GM23338 (cell line): ENCODE data around the gene STK39. TPM values are rescaled to one million over a fixed set of nuclear protein-coding genes. Genes with fewer than 3 reads are reported as not detected.

ENCODE experiments used
- ATAC-seq: fragments of 200-7000 bp; cut with Tn5 transposase; 3 replicates; pipeline ENCODE4 v1.9.1; 2020
- DNase-seq: peaks from one replicate; pipeline ENCODE4 v3.0.0-alpha.2; 2015; ENCODE audit warnings: low spot score
- H2AFZ ChIP-seq: fragments of 200-600 bp; sonication (generic); 2 replicates; pipeline ENCODE4 v1.8.0; 2016; ENCODE audit warnings: antibody characterized with exemption, mild to moderate bottlenecking, moderate library complexity
- H3F3A ChIP-seq: fragments of 200-600 bp; sonication (generic); replicated peaks from 2 replicates; pipeline ENCODE4 v1.8.0; 2017; ENCODE audit warnings: antibody characterized with exemption, mixed run types, low read depth
- H3K27ac ChIP-seq: fragments of 200-600 bp; sonication (generic); 2 replicates; pipeline ENCODE4 v1.6.1; 2016; ENCODE audit warnings: low read depth
- H3K27me3 ChIP-seq: fragments of 200-600 bp; sonication (generic); 2 replicates; pipeline ENCODE4 v1.8.0; 2016; ENCODE audit warnings: mild to moderate bottlenecking, mixed run types, moderate library complexity; ENCODE audit not compliant: insufficient read depth
- H3K36me3 ChIP-seq: fragments of 200-600 bp; sonication (generic); 2 replicates; pipeline ENCODE4 v1.8.0; 2016; ENCODE audit warnings: mild to moderate bottlenecking; ENCODE audit not compliant: insufficient read depth
- H3K4me1 ChIP-seq: fragments of 200-600 bp; sonication (generic); 2 replicates; pipeline ENCODE4 v1.8.0; 2016; ENCODE audit warnings: mild to moderate bottlenecking, moderate library complexity; ENCODE audit not compliant: insufficient read depth
- H3K4me2 ChIP-seq: fragments of 200-600 bp; sonication (generic); 2 replicates; pipeline ENCODE4 v1.7.1; 2017; ENCODE audit warnings: mixed run types
- H3K4me3 ChIP-seq: fragments of 200-600 bp; sonication (generic); 2 replicates; pipeline ENCODE4 v1.6.1; 2016; ENCODE audit warnings: mixed run types
- H3K79me2 ChIP-seq: fragments of 200-600 bp; sonication (generic); replicated peaks from 2 replicates; pipeline ENCODE4 v1.8.0; 2017; ENCODE audit warnings: mild to moderate bottlenecking; ENCODE audit not compliant: insufficient read depth
- H3K9me2 ChIP-seq: fragments of 200-600 bp; sonication (generic); 2 replicates; pipeline ENCODE4 v1.8.0; 2017; ENCODE audit not compliant: insufficient read depth
- H4K20me1 ChIP-seq: fragments of 200-600 bp; sonication (generic); replicated peaks from 2 replicates; pipeline ENCODE4 v1.8.0; 2017; ENCODE audit warnings: mild to moderate bottlenecking; ENCODE audit not compliant: insufficient read depth
- H3K27ac Mint-ChIP-seq: 2 replicates; pipeline ENCODE4 v1.8.0; 2020; ENCODE audit warnings: inconsistent platforms, mild to moderate bottlenecking, moderate library complexity, mixed read lengths
- H3K27me3 Mint-ChIP-seq: 3 replicates; pipeline ENCODE4 v1.8.0; 2022; ENCODE audit warnings: low read depth, mild to moderate bottlenecking, moderate library complexity, mixed read lengths, inconsistent platforms; ENCODE audit not compliant: insufficient read depth, poor library complexity
- H3K36me3 Mint-ChIP-seq: 3 replicates; pipeline ENCODE4 v1.8.0; 2021; ENCODE audit warnings: low read depth, mild to moderate bottlenecking, inconsistent platforms, moderate library complexity, mixed read lengths
- H3K4me1 Mint-ChIP-seq: 3 replicates; pipeline ENCODE4 v1.8.0; 2020; ENCODE audit warnings: mild to moderate bottlenecking, inconsistent platforms, mixed read lengths
- H3K4me3 Mint-ChIP-seq: 3 replicates; pipeline ENCODE4 v1.8.0; 2021; ENCODE audit warnings: moderate library complexity, mild to moderate bottlenecking, inconsistent platforms, mixed read lengths
- H3K9me3 Mint-ChIP-seq: 3 replicates; pipeline ENCODE4 v1.8.0; 2020; ENCODE audit warnings: moderate library complexity, mild to moderate bottlenecking, inconsistent platforms, mixed read lengths
- CREB1 ChIP-seq: fragments of 250-450 bp; sonication (Bioruptor Pico); IDR thresholded peaks from 2 replicates; pipeline ENCODE4 v1.5.0; 2020; ENCODE audit warnings: low read depth, mild to moderate bottlenecking, moderate library complexity
- EZH2 ChIP-seq: fragments of 200-600 bp; sonication (generic); IDR thresholded peaks from one replicate; pipeline ENCODE4 v1.8.0; 2017; ENCODE audit warnings: antibody characterized with exemption, mild to moderate bottlenecking, low read depth; ENCODE audit not compliant: unreplicated experiment
- EZH2phosphoT487 ChIP-seq: fragments of 200-600 bp; sonication (generic); IDR thresholded peaks from one replicate; pipeline ENCODE4 v1.8.1; 2018; ENCODE audit warnings: antibody characterized with exemption; ENCODE audit not compliant: unreplicated experiment
- JUNB ChIP-seq: IDR thresholded peaks from one replicate; pipeline ENCODE4 v1.6.1; 2016; ENCODE audit warnings: antibody characterized with exemption; ENCODE audit not compliant: unreplicated experiment
- NANOG ChIP-seq: IDR thresholded peaks from 2 replicates; pipeline ENCODE4 v1.6.1; 2016; ENCODE audit warnings: antibody characterized with exemption, borderline replicate concordance
- POLR2AphosphoS5 ChIP-seq: IDR thresholded peaks from 2 replicates; pipeline ENCODE4 v1.6.1; 2016; ENCODE audit warnings: antibody characterized with exemption, low read depth
- REST ChIP-seq: IDR thresholded peaks from one replicate; pipeline ENCODE4 v1.6.1; 2018; ENCODE audit warnings: antibody characterized with exemption; ENCODE audit not compliant: unreplicated experiment
- STAT1 ChIP-seq: IDR thresholded peaks from one replicate; pipeline ENCODE4 v1.6.1; 2016; ENCODE audit warnings: antibody characterized with exemption; ENCODE audit not compliant: unreplicated experiment
- ZNF114 ChIP-seq: fragments of 250-450 bp; sonication (Bioruptor Pico); IDR thresholded peaks from 2 replicates; pipeline ENCODE4 v1.5.0; 2020; ENCODE audit warnings: mild to moderate bottlenecking, moderate library complexity
- polyA plus RNA-seq: library from polyadenylated mRNA; unstranded; fragments of >200 nt; fragmentation: Nextera tagmentation; extraction: Ambion mirVana; gene quantifications from 2 replicates; pipeline ENCODE4 v1.2.1, GENCODE V29; 2016
- total RNA-seq: library from RNA; depleted of rRNA; stranded (reverse); fragments of >200 nt; shearing (Covaris generic); gene quantifications from 2 replicates; pipeline ENCODE4 v1.2.3, GENCODE V29; 2014
- TF ChIP-seq, protein P1 (sequence below): fragments of 250-450 bp; sonication (Bioruptor Pico); IDR thresholded peaks from 2 replicates; pipeline ENCODE4 v1.5.0; 2020; ENCODE audit warnings: mild to moderate bottlenecking, moderate library complexity
- TF ChIP-seq, protein P2 (sequence below): IDR thresholded peaks from 2 replicates; pipeline ENCODE4 v1.6.1; 2016; ENCODE audit warnings: antibody characterized with exemption

The STK39 gene
- total and polyA plus RNA-seq, 2 experiments from 2014 or later: 9.5 to 16.9 TPM

DNA sequence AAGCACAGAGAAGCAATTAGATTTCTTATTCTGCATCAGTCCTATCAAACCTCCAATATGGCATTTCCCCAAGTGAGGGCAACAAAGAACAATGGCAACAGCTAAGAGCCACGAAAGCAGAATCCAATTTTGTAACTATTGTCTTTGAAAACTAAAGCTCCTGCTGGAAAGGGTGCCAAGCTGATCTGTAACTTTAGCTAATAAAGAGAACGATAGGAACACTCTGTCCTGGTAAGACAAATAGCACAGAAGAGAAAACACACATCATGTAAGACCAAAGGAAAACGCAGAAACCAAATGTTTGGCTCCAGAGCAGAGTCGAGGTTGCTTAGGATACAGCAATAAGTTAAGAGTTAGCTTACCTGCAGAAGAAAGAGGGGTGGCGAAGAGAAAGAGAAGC is 160.5 kb downstream of the STK39 start:
- H3K4me2 ChIP-seq: no peak overlapping the region
- H3K4me1 Mint-ChIP-seq: peaks cover 5% of the 10 kb centered on the region
- no peak overlapping the region for H3K27ac Mint-ChIP-seq

More for the DNA sequence above, 160.5 kb downstream of the STK39 start:
- no peak for TF ChIP-seq EZH2
- no peak for TF ChIP-seq CREB1 (CRISPR knock-in tag)
- TF ChIP-seq, protein P1, sequence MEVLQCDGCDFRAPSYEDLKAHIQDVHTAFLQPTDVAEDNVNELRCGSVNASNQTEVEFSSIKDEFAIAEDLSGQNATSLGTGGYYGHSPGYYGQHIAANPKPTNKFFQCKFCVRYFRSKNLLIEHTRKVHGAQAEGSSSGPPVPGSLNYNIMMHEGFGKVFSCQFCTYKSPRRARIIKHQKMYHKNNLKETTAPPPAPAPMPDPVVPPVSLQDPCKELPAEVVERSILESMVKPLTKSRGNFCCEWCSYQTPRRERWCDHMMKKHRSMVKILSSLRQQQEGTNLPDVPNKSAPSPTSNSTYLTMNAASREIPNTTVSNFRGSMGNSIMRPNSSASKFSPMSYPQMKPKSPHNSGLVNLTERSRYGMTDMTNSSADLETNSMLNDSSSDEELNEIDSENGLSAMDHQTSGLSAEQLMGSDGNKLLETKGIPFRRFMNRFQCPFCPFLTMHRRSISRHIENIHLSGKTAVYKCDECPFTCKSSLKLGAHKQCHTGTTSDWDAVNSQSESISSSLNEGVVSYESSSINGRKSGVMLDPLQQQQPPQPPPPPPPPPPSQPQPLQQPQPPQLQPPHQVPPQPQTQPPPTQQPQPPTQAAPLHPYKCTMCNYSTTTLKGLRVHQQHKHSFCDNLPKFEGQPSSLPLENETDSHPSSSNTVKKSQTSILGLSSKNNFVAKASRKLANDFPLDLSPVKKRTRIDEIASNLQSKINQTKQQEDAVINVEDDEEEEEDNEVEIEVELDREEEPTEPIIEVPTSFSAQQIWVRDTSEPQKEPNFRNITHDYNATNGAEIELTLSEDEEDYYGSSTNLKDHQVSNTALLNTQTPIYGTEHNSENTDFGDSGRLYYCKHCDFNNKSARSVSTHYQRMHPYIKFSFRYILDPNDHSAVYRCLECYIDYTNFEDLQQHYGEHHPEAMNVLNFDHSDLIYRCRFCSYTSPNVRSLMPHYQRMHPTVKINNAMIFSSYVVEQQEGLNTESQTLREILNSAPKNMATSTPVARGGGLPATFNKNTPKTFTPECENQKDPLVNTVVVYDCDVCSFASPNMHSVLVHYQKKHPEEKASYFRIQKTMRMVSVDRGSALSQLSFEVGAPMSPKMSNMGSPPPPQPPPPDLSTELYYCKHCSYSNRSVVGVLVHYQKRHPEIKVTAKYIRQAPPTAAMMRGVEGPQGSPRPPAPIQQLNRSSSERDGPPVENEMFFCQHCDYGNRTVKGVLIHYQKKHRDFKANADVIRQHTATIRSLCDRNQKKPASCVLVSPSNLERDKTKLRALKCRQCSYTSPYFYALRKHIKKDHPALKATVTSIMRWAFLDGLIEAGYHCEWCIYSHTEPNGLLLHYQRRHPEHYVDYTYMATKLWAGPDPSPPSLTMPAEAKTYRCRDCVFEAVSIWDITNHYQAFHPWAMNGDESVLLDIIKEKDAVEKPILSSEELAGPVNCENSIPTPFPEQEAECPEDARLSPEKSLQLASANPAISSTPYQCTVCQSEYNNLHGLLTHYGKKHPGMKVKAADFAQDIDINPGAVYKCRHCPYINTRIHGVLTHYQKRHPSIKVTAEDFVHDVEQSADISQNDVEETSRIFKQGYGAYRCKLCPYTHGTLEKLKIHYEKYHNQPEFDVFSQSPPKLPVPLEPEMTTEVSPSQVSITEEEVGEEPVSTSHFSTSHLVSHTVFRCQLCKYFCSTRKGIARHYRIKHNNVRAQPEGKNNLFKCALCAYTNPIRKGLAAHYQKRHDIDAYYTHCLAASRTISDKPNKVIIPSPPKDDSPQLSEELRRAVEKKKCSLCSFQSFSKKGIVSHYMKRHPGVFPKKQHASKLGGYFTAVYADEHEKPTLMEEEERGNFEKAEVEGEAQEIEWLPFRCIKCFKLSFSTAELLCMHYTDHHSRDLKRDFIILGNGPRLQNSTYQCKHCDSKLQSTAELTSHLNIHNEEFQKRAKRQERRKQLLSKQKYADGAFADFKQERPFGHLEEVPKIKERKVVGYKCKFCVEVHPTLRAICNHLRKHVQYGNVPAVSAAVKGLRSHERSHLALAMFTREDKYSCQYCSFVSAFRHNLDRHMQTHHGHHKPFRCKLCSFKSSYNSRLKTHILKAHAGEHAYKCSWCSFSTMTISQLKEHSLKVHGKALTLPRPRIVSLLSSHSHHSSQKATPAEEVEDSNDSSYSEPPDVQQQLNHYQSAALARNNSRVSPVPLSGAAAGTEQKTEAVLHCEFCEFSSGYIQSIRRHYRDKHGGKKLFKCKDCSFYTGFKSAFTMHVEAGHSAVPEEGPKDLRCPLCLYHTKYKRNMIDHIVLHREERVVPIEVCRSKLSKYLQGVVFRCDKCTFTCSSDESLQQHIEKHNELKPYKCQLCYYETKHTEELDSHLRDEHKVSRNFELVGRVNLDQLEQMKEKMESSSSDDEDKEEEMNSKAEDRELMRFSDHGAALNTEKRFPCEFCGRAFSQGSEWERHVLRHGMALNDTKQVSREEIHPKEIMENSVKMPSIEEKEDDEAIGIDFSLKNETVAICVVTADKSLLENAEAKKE: no peak
- TF ChIP-seq REST: no peak
- TF ChIP-seq, protein P2, sequence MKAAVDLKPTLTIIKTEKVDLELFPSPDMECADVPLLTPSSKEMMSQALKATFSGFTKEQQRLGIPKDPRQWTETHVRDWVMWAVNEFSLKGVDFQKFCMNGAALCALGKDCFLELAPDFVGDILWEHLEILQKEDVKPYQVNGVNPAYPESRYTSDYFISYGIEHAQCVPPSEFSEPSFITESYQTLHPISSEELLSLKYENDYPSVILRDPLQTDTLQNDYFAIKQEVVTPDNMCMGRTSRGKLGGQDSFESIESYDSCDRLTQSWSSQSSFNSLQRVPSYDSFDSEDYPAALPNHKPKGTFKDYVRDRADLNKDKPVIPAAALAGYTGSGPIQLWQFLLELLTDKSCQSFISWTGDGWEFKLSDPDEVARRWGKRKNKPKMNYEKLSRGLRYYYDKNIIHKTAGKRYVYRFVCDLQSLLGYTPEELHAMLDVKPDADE: no peak
- no peak for TF ChIP-seq JUNB
- no peak for TF ChIP-seq NANOG
- no peak for TF ChIP-seq ZNF114 (CRISPR knock-in tag)
- TF ChIP-seq POLR2AphosphoS5: no peak
- no peak for TF ChIP-seq STAT1
- no peak for TF ChIP-seq EZH2phosphoT487
- no peak overlapping the region for H2AFZ ChIP-seq
- ATAC-seq: no peak
- no peak overlapping the region for H3K4me3 Mint-ChIP-seq
- H3F3A ChIP-seq: no peaks in the 10 kb centered on the region
- H3K27me3 ChIP-seq: no peaks in the 10 kb centered on the region
- H3K9me2 ChIP-seq: no peaks in the 10 kb centered on the region
- no peaks in the 10 kb centered on the region; the same call in 2 of the 3 replicates for H3K9me3 Mint-ChIP-seq
- H3K27me3 Mint-ChIP-seq: peaks cover 2% of the 10 kb centered on the region
- DNase-seq: no peak
- H3K36me3 ChIP-seq: no peaks in the 10 kb centered on the region
- H3K36me3 Mint-ChIP-seq: no peaks in the 10 kb centered on the region
- H3K79me2 ChIP-seq: no peaks in the 10 kb centered on the region
- H3K27ac ChIP-seq: no peak overlapping the region
- H3K4me3 ChIP-seq: no peak overlapping the region
- H4K20me1 ChIP-seq: no peaks in the 10 kb centered on the region
- peaks cover 7% of the 10 kb centered on the region; the same call in 1 of the 2 replicates for H3K4me1 ChIP-seq
